Bronchial epithelial cell (primary cell): ENCODE data around the gene ERCC6L2. TPM values are rescaled to one million over a fixed set of nuclear protein-coding genes. Genes with fewer than 3 reads are reported as not detected.

ENCODE experiments used
- DNase-seq: peaks from one replicate; pipeline ENCODE4 v3.0.0-alpha.2; 2010; ENCODE audit warnings: low read depth
- FAIRE-seq: peaks from 2 replicates; lab custom pipeline; 2011; peaks lifted over from hg19 to GRCh38; lab: Jason Lieb, UNC
- H3K27me3 ChIP-seq: 2 replicates; pipeline ENCODE4 v1.5.1; 2011; ENCODE audit warnings: low read length; ENCODE audit not compliant: control insufficient read depth, insufficient read depth
- H3K36me3 ChIP-seq: 2 replicates; pipeline ENCODE4 v1.5.1; 2011; ENCODE audit warnings: low read length; ENCODE audit not compliant: control insufficient read depth, insufficient read depth
- H3K4me3 ChIP-seq: 2 replicates; pipeline ENCODE4 v1.5.1; 2011; ENCODE audit warnings: mild to moderate bottlenecking, low read depth, low read length, control low read depth
- CTCF ChIP-seq: IDR thresholded peaks from 2 replicates; pipeline ENCODE4 v1.5.1; 2011; ENCODE audit warnings: mild to moderate bottlenecking, moderate library complexity, low read length, control low read depth, inconsistent platforms; ENCODE audit not compliant: insufficient read depth, severe bottlenecking
- total RNA-seq: library from RNA; depleted of rRNA; stranded (reverse); fragments of >200 nt; gene quantifications from 2 replicates; pipeline ENCODE4 v1.2.1, GENCODE V29; 2014

Gene ERCC6L2
- total RNA-seq, 1 donor from 2014 or later = 33.4 TPM

- FAIRE-seq = no peak
- Histone ChIP-seq H3K27me3 (no peaks in the 10 kb centered on the region), H3K36me3 (peaks cover 1% of the 10 kb centered on the region), H3K4me3 (no peak overlapping the region)
- no peak for TF ChIP-seq CTCF
- DNase-seq = no peak
These were observed 106.4 kb downstream of the ERCC6L2 start for GRCh38 chr9:95981761-95982390.

DNA sequence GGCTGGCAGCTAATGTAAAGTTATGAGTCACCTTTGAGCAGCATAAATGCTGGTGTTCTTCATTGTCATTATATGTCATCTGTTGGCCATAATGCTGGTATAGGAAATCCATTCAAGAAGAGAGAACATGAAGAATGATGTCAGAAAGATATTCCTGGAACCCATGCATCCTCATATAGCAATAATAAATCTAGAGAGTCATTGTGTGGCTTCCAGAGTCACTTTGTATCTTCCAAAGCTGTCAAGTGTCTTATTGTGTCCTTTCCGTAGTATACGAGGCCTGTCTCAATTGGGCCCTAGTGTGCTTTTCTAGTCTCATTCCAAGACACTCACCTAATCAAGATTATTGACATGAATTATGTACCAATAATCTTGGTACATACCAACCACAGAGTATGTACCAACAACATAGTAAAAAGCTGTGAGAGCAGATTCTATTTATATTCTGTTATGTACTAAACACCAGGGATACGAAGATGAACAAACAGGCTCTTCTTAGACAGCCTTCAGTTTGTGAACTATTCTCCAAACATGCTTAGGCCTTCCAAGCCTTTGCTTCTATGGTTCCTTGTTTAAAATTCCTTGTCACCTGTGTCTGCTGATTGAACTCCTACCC, 110.1 kb downstream of the ERCC6L2 start:
- TF ChIP-seq CTCF = no peak
- Histone ChIP-seq H3K4me3 (no peak overlapping the region), H3K36me3 (no peaks in the 10 kb centered on the region), H3K27me3 (no peaks in the 10 kb centered on the region)
- no peak for FAIRE-seq
- no peak for DNase-seq

- DNase-seq = peak; percentile 39
- FAIRE-seq = no peak
- no peak for TF ChIP-seq CTCF
- no peaks in the 10 kb centered on the region for H3K36me3 ChIP-seq
- no peak overlapping the region for H3K4me3 ChIP-seq
- H3K27me3 ChIP-seq = no peaks in the 10 kb centered on the region
These were observed 113.8 kb downstream of the ERCC6L2 start for GRCh38 chr9:95989297-95989696.

DNA sequence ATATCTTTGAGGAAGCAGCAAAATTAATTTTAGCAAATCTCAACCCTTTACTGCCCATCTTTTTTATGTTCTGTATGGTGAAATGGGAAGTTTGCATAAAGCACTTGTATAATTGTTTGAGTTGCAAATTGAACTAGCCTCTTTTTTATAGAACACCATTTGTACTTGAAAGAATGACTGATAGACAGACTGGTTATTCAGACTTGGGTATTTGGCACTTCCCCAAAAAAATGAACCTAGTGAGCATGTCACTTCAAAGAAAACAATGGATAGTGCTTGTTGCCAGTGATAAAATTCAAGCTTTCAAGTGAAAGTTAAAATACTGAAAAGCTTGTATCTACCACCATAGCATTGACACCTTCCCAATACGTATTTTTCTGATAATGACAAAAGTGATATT, 115.8 kb downstream of the ERCC6L2 start:
- FAIRE-seq = no peak
- H3K4me3 ChIP-seq = no peak overlapping the region
- no peaks in the 10 kb centered on the region for H3K27me3 ChIP-seq
- no peaks in the 10 kb centered on the region for H3K36me3 ChIP-seq
- DNase-seq = no peak
- no peak for TF ChIP-seq CTCF

DNA sequence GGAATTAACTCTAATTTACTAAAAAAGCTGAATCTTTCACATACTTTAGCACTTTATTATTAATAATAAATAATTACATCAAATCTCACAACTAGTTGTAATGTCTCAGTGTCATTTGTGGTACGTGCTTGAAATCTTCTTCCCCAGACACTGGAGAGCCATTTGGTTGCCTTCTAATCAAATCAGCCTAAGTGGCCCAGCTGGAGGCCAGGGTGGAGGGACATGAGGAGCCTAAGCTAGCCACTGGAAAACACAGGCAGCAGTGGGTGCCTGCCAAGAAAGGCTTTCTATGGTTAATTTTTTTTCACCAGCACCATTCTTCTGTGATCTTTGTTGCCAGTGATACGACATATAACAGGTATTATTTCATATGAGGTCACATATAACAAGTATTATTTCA, 117.0 kb downstream of the ERCC6L2 start:
- FAIRE-seq = no peak
- no peaks in the 10 kb centered on the region for H3K36me3 ChIP-seq
- H3K4me3 ChIP-seq = no peak overlapping the region
- no peaks in the 10 kb centered on the region for H3K27me3 ChIP-seq
- no peak for DNase-seq
- no peak for TF ChIP-seq CTCF
